Peyer's patch (tissue), 4 donors: ENCODE data around the gene IL21R. TPM values are rescaled to one million over a fixed set of nuclear protein-coding genes. Genes with fewer than 3 reads are reported as not detected.

Source experiments
- DNase-seq, 3 donors: peaks; one replicate each; pipeline ENCODE4 v3.0.0-alpha.2; 2017 to 2019
- H3K27ac ChIP-seq, 4 donors: fragments of 200-600 bp; sonication (generic); one replicate each; pipeline ENCODE4 v1.5.1; 2016 to 2019
- H3K27me3 ChIP-seq, 2 donors: fragments of 200-600 bp; sonication (generic); one replicate each; pipeline ENCODE4 v1.5.1; 2019
- H3K36me3 ChIP-seq, 3 donors: fragments of 200-600 bp; sonication (generic); one replicate each; pipeline ENCODE4 v1.5.1; 2016 to 2019
- H3K4me1 ChIP-seq, 4 donors: fragments of 200-600 bp; sonication (generic); one replicate each; pipeline ENCODE4 v1.5.1; 2016 to 2019
- H3K4me3 ChIP-seq, 4 donors: fragments of 200-600 bp; sonication (generic); 1 replicate in 3 of 4; 2 replicates in 1 of 4; pipeline ENCODE4 v1.5.1; 2016 to 2019; ENCODE audit warnings: mild to moderate bottlenecking in 1 of 4
- H3K9me3 ChIP-seq, 4 donors: fragments of 200-600 bp; sonication (generic); one replicate each; pipeline ENCODE4 v1.5.1; 2016 to 2019; ENCODE audit warnings: mild to moderate bottlenecking in 1 of 4
- CTCF ChIP-seq, 6 experiments: fragments of 450-650 bp in 4 of 6; fragments of 200-600 bp in 2 of 6; sonication (generic) in 1 of 6; IDR thresholded peaks; one replicate each; pipeline ENCODE4 v1.5.1; 2017 to 2019; ENCODE audit warnings: antibody characterized with exemption in 6 of 6, mild to moderate bottlenecking in 3 of 6, moderate library complexity in 1 of 6
- POLR2A ChIP-seq, 2 donors: fragments of 450-650 bp; IDR thresholded peaks; one replicate each; pipeline ENCODE4 v1.5.1; 2017; ENCODE audit warnings: antibody characterized with exemption in 2 of 2, mild to moderate bottlenecking in 2 of 2, moderate library complexity in 2 of 2
- total RNA-seq, 4 donors: library from RNA; depleted of rRNA; stranded (reverse); fragments of >200 nt; gene quantifications; one replicate each; pipeline ENCODE4 v1.1.0, GENCODE V29; 2016

Gene IL21R
- total RNA-seq, 4 donors from 2014 or later: 0.18 to 4.1 (median 1.3) TPM; not detected in 1

DNA sequence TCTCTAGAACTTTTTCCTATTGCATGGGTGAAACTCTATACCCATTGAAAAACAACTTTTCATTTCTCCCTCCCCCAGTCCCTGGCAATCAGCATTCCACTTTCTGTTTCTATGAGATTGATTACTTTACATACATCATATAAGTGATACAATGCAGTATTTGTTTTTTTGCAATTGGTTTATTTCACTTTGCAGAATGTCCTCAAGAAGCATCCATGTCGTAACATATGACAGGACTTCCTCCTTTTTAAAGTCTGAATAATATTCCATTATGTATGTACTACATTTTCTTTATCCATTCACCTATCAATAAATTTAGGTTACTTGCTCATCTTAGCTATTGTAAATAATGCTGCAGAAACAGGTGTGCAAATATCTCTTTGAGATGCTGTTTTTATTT is 8.8 kb downstream of the IL21R start:
- no peak for DNase-seq
- H3K36me3 ChIP-seq: no peaks in the 10 kb centered on the region
- H3K4me1 ChIP-seq: peaks cover 0 to 4% (median under 1%) of the 10 kb centered on the region in 4 donors
- no peak overlapping the region for H3K27ac ChIP-seq
- no peaks in the 10 kb centered on the region for H3K9me3 ChIP-seq
- H3K27me3 ChIP-seq: no peaks in the 10 kb centered on the region
- no peak overlapping the region for H3K4me3 ChIP-seq
- TF ChIP-seq CTCF (IDR thresholded peaks at IDR 0.05) (no peak), POLR2A (IDR thresholded peaks at IDR 0.05) (no peak)

DNA sequence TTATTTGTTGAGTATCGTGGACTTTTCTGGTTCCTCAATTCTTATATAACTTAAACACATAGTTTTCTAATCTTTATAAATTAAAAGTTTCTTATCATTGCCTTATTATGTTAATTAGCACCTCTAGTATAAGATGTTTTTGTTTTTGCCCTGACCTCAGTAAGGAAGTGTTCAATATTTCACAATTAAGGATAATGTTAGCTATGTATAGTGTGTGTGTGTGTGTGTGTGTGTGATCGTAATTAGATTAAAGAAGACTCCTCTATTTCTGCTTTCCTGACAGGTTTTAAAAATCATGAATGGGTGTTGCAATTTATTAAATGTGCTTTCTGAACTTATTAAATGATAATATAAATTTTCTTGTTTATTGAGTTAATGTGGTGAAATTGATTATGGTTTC is 12.0 kb downstream of the IL21R start:
- H3K9me3 ChIP-seq: no peaks in the 10 kb centered on the region
- no peaks in the 10 kb centered on the region for H3K36me3 ChIP-seq
- H3K27me3 ChIP-seq: no peaks in the 10 kb centered on the region
- H3K27ac ChIP-seq: no peak overlapping the region
- no peaks in the 10 kb centered on the region for H3K4me1 ChIP-seq
- DNase-seq: no peak
- TF ChIP-seq POLR2A (IDR thresholded peaks at IDR 0.05): no peak
- no peak for TF ChIP-seq CTCF (IDR thresholded peaks at IDR 0.05)
- H3K4me3 ChIP-seq: no peak overlapping the region

DNA sequence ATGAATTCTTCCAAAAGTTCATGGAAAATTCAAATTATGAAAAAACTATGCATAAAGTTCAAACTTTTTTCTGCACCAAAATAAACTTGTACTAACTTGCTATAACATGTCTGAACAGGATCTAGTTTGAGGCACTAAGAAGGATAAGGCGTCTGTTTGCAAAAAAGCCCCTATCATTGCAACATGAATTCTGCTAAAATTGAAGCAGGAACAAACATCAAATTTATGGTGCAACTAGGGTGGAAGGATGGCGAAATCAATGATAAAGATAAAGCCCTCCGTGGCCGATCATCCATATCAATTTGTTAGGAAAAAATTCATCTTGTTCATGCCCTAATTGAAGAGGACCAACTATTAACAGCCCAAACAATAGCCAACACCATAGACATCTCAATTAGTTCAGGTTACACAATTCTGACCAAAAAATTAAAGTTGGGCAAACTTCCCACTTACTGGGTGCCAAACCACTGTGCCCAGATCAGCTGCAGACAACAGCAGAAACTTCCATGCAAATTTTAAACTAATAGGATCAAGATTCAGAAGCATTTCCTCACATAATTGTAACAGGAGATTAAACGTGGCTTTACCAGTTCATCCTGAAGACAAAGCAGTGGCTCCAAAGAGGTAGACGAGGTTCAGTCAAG is 12.9 kb downstream of the IL21R start:
- no peak overlapping the region for H3K4me3 ChIP-seq
- no peaks in the 10 kb centered on the region for H3K36me3 ChIP-seq
- H3K4me1 ChIP-seq: no peaks in the 10 kb centered on the region
- no peaks in the 10 kb centered on the region for H3K9me3 ChIP-seq
- no peak overlapping the region for H3K27ac ChIP-seq
- no peak for DNase-seq
- TF ChIP-seq CTCF (IDR thresholded peaks at IDR 0.05) (no peak), POLR2A (IDR thresholded peaks at IDR 0.05) (no peak)
- no peaks in the 10 kb centered on the region for H3K27me3 ChIP-seq

- TF ChIP-seq POLR2A (IDR thresholded peaks at IDR 0.05) (no peak), CTCF (IDR thresholded peaks at IDR 0.05) (no peak)
- no peak overlapping the region for H3K27ac ChIP-seq
- H3K27me3 ChIP-seq: no peaks in the 10 kb centered on the region
- no peak overlapping the region for H3K4me3 ChIP-seq
- no peaks in the 10 kb centered on the region for H3K36me3 ChIP-seq
- no peaks in the 10 kb centered on the region for H3K9me3 ChIP-seq
- DNase-seq: no peak
- no peaks in the 10 kb centered on the region for H3K4me1 ChIP-seq
Observed at GRCh38 chr16:27417047-27417671, 15.2 kb downstream of the IL21R start.

DNA sequence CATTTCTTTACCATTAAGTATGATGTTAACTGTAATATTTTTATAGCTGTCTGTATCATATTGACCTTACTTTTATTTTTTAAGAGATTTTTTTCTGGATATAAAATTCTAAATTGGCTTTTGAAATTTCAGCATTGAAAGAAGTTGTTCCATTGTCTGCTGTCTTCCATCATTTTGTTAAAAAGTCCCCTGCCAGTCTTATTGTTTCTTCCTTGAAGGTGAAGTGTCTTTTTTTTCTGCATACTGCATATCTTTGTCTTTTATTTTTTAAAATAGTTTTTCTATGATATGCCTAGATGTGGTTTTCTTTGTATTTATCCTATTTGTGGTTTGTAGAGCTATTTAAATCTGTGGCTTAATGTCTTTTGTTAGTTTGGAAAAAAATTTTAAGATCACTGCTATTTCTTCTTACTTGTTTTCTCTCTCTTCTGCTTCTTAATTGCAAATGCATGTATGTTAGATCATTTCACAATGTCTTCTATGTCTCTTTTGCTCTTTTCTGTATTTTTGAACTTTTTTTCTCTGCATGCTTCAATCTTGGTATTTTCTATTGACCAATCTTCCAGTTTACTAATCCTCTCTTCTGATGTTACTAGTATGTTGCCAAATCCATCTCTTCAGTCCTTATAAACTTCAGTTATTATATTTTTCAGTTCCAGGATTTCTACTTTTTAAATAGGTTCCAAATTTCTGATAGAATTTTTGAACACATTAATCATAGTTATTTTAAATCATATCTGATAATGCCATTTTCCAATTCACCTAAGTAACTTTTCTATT is 20.2 kb downstream of the IL21R start:
- H3K36me3 ChIP-seq: no peaks in the 10 kb centered on the region
- H3K27me3 ChIP-seq: no peaks in the 10 kb centered on the region
- TF ChIP-seq POLR2A (IDR thresholded peaks at IDR 0.05): no peak
- TF ChIP-seq CTCF (IDR thresholded peaks at IDR 0.05): no peak
- no peak overlapping the region for H3K4me3 ChIP-seq
- H3K4me1 ChIP-seq: no peaks in the 10 kb centered on the region
- H3K9me3 ChIP-seq: peaks cover 0 to 3% (median 0%) of the 10 kb centered on the region in 4 donors
- DNase-seq: no peak
- H3K27ac ChIP-seq: no peak overlapping the region
